ENCODE data around the gene CYFIP1.
"Not testable (repeated sequence)": the region's sequence is repeated elsewhere in the genome, so short reads cannot be mapped to it uniquely, and the experiment has no call there.

CYFIP1 gene

DNA sequence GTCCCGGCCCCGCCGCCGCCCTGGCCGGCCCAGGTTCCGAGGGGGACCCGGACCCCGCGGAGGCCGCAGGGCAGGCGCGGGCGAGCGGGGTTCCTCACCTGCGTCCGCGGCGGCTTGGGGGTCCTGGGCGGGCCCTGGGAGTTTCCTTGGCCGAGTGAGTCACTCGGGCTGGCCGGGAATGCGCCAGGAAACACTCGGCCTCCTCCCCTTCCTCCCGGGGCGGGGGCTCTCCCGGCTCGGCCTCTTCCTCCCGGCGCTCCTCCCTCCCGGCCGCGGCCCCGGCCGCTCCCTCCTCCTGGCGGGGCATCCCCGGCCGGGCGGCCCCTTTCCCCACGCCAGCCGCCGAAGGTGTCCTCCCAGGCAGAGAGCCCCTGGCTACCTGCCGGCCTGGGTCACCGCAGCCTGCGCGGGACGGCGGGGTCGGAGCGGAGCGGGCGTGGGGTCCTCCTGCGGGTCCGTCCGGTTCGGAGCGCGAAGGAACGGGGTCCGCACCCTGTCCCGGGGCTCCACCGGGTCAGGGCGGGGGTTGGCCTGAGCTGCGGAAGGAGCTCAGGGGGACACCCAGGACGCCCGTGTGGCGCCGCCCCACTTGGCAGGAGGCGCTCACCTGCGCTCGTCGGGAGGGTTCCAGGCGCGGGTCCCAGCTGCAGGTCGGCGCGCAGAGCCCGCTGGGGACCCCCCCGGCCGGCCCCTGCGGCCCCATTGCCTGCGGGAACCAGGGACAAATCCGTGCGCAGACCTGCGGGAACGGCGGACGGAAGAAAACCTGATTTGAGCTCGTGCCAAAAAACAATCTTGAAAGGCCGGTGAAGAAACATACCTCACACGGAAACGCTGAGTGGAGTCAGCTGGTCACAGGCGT, at the start of gene CYFIP1:
Gene CYFIP1 (minus strand): TSS at position 180 of the 862 bp plus-strand sequence. CDS start 33,083 bp downstream, outside the sequence.
- no peak for DNase-seq

DNA sequence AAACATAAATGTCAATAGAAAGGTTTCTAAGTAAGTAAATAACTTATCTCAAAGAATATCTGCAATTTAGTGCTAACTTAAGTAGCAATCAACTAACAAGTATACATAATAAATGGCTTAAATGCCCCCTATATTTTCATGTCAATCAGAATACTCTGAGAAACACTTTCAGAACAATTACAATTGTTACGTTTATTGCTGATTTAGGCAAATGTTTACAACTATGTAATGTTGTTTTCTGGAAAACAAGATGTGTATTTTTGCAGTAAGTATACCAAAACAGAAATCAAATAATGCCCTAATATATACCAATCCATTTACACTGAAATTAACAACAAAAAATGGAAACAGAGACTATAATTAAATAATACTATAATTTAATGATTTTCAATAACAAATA, 46.0 kb upstream of the CYFIP1 start:
- DNase-seq: no peak

DNA sequence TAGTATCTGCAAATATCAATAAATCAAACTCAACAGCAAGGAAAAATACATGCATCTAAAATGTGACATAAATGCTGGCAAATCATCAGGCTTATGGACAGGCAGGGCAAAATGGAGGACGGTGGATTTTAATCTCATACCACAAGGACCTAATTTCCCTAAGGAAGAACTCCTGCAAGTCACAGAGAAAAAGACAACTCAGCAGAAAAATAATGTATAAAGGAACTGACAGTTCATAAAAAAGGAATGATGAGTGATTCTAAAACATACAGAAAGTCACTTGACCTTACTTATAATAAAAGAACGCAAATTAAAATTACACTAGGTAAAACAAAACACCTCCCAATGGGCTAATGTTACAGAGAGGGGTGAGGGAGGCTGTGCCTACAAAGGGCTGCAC, 42.0 kb upstream of the CYFIP1 start:
- no peak for DNase-seq

DNA sequence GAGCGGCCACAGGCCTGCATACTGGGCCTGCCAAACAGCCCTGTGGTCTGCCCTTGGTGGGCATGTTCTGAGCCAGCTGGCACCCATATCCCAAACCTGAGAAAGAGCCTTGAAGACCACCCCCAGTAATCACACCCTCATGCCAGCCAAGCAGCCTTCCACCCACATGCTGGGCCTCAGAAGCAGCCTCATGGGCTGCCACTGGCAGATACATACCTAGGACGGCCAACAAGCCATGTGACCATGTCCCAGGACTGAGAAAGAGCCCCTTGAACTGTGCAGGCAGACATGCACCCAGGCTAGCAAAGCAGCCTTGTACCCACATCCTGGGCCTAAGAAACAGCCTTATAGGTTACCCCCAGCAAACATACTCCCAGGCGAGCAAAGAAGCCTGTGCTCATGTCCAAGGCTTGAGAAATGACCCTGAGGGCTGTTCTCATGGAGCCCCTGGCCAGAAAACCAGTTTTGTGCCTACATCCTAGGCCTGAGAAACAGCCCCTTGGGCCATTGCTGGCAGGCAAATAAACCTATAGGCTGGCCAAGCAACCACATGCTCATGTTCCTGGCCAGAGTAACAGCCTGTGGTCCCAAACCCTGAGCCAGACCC, 34.3 kb upstream of the CYFIP1 start:
- no peak for DNase-seq

DNA sequence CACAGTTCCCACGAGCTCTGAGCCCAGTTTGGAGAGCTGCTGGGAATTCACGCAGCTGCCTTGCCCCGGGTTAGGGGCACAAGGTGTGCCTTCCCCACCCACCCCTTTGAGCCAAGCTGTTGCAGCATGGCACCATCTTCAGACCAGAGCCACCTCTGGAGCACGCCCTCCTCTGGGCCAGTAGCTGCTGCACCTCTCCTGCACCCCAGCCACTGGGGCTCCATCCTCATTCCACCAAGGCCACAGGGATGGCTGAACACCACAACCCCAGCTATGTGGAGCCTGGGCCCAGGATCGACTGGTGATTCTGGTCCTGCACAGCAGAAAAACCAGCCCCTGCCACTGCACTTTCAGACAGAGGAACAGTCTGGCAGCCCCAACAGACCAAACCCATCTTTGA, 33.5 kb upstream of the CYFIP1 start:
- DNase-seq: no peak

DNA sequence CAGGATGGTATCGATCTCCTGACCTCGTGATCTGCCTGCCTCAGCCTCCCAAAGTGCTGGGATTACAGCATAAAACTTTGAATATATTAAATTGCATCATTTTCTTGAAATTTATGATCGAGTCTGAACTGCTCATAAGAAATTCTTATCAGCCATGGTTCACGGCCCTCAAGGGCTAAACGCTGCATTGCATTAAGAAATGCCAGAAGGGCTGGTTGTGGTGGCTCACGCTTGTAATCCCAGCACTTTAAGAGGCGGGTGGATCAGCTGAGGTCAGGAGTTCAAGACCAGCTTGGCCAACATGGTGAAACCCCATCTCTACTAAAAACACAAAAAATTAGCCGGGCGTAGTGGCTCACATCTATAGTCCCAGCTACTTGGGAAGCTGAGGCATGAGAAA, 32.4 kb upstream of the CYFIP1 start:
- not testable (repeated sequence) for DNase-seq

DNA sequence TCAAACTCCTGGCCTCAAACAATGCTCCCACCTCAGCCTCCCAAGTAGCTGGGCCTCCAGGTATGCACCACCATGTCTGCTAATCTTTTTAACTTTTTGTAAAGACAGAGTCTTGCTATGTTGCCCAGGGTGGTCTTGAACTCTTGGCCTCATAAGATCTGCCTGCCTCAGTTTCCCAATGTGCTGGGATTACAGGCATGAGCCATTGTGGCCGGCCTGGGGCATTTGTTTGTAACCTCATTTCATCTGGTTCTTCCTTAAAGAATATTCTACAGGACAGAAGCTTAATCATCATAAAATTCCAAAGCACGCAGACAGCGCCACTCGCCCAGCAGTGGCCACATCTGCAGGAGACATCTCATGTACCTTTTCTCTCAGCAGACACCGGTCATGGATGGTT, 23.6 kb upstream of the CYFIP1 start:
- no peak for DNase-seq

DNA sequence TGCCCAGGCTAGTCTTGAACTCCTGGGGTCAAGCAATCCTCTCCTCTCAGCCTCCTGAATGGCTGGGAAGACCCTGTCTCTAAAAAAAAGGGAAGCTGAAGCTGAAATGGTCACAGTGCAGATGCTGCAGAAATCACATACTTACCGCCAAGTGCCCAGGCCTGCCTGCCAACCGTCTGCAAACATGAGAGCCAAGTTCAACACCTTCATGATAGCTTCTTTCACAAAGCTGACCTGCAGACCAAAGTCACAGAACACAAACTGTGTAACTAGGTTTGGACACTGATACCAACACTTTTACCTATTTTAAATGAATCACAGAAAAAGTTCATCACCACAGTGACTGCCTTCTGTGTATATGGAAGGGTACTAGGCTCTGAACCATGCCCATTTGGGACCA, 22.8 kb upstream of the CYFIP1 start:
- no peak for DNase-seq

DNA sequence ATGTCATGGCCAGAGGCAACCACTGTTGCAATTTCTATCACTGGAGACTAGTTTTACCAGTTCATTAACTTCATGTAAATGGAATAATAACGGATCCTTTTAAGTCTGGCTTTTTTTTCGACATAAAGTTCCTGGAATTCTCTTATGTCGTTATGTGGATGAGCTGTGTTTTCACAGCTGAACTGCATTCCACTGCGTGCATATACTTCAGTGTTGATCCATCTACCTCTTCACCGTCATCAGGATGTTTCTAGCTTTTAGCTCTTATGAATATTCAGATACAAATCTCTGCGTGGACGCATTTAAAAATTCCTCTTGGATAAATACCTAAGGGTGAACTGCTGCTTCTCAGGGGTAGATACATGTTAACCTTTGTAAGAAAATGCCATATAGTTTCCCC, 15.6 kb upstream of the CYFIP1 start:
- no peak for DNase-seq

GRCh38 chr15:22992024-22992326, 11.8 kb upstream of the CYFIP1 start:
- no peak for DNase-seq

DNA sequence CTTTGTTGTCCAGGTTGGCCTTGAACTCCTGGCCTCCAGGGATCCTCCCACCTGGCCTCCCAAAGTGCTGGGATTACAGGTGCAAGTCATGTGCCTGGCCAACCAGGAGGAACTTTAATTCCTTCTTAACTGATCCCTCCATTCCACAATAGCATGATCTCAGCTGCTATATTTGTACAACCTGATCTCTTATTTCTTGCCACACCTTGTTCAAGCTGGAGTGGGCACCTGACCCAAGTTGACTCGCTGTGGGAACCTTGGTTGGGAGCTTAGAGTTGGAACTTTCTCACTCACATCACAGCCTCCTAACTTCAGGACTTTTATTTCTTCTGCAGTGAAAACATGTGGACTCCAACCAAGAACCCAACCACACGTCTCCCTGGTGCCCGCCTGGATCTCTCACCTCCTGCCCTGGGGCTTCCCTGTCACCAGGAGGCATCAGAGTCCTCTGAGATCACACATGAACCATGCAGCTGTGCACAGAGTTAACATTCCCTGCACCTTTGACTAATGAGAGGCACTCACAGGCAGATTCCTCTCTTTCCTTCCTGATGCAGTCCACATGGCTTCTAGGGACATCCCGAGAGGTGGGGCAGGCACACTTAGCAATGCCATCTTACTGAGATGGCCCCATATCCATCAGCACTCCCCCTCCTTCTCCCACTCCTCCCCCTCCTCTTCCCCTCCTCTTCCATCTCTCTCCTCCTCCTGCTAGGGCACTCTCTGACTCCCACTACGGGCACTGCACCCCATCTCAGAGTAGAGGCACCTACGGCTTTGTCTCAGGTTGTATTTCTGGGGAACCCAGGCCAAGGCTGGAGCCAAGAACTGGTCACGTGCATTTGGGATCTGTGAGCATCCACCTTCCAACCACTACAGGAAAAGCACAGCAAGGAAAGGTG, 9.7 kb upstream of the CYFIP1 start:
- DNase-seq: no peak

DNA sequence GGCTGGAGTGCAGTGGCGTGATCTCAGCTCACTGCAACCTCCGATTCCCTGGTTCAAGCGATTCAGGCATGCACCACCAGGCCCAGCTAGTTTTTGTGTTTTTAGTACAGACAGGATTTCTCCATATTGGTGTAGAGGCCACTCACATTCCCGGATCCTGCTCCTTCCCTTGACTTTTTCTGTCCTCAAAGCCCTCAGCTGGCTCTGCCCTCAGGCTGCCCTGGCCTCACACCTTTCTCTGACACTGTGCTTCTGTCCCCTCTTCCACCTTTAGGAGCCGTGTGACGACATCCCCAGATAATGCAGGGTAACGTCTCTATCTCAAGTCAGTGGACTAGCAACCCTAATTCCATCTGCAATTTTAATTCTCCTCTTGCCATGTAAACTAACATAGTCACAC, 8.6 kb upstream of the CYFIP1 start:
- no peak for DNase-seq

- not testable (repeated sequence) for DNase-seq
Observed at GRCh38 chr15:22981931-22982330, 1.8 kb upstream of the CYFIP1 start.

GRCh38 chr15:22981051-22981840, 1.1 kb upstream of the CYFIP1 start:
- DNase-seq: no peak

DNA sequence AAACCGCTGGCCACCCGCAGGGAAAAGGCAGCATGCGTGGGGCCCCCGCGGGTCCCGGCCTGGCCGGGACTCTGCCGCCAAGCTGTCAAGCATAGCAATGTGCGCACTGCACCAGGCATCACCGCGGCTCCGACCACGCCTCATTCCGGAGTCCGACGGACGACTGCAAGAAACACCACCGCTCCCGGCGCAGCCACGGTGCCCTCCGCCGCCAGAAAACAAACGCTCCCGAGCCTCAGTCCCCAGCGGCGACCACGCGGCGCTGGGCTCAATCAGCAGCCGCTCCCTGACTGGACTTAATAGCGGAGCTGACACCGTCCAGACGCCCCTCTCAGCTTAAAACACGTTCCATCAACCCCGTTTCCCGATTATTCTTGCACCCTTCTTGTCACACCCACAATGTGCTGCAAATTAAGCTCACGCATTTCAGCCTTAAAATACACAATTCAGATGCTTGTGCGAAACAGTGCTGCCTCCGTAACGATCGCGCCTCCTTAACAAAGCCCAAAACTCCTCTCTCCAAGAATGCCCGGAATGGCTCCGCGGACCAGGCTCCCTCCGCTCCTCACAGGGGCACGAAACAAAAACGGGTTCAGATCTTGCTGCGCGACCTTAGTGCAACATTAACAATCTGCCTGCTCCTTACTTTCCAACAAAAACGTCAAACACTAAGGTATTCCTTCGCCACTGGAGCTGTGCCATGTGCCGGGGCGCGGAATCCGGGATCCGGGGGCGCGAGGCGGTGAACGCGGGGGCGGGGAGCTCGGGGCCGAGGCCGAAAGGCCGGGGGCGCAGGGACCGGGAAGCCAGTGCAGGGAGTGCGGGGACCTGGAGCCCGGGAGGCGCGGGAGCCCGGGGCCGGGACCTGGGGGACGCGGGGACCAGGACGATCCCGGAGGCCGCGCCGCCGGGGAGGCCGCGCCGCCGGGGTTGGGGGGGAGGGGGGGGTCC, 655 bp downstream of the CYFIP1 start:
- DNase-seq: no peak

GRCh38 chr15:22978691-22979237, 1.4 kb downstream of the CYFIP1 start:
- DNase-seq: no peak

GRCh38 chr15:22974745-22975144, 5.4 kb downstream of the CYFIP1 start:
- DNase-seq: no peak

- DNase-seq: no peak
Observed at GRCh38 chr15:22973987-22974386, 6.2 kb downstream of the CYFIP1 start.

GRCh38 chr15:22973286-22973685, 6.9 kb downstream of the CYFIP1 start:
- DNase-seq: no peak

DNA sequence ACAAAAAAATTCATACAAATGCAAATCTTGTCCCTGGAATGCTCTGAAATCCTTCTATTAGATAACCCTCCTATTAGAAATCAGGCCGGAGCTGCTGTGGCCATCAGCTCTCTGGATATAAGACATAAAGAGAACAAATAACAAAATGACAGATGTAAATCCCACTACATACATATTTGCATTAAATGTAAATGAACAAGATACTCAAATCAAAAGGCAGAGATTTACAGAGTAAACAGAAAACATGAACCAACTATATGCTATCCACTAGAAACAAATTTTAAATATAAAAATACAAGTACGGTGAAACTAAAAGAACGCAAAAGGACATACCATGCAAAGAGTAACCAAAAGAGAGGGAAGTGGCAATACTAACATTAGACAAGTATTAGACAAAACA, 10.7 kb downstream of the CYFIP1 start:
- DNase-seq: no peak

DNA sequence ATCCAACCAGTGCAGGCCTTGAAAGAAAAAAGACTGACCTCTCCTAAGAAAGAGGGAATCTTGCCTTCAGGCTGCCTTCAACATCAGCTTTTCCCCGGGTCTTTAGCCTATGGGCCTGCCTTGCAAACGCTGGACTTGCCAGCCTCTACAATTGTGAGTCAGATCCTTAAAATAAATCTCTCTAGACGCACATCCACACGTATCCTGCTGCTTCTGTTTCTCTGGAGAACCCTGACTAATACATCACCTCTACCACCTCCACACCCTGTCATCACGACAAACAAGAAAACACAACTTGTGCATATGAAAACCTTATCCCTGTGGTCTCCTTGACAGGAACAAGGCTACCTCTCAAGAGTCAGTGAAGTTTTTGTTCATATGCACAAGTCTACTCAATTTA, 11.8 kb downstream of the CYFIP1 start:
- no peak for DNase-seq
